H1 (cell line): ENCODE results near the gene TELO2. TPM values are rescaled to one million over a fixed set of nuclear protein-coding genes. Genes with fewer than 3 reads are reported as not detected.

Source experiments
- CTCF ChIA-PET: fragments of 300-600 bp; sonication (Branson Sonifier 250); formaldehyde crosslinking; loops from one replicate; lab custom pipeline; 2021; ENCODE audit not compliant: partially characterized antibody; lab: Charles Lee
- POLR2A ChIA-PET: fragments of 300-600 bp; sonication (Branson Sonifier 250); formaldehyde crosslinking; loops from one replicate; lab custom pipeline; 2021; ENCODE audit warnings: inconsistent platforms; ENCODE audit not compliant: partially characterized antibody; lab: Charles Lee
- DNase-seq, 2 experiments: peaks; one replicate each; pipeline versions ENCODE4 v3.0.0 to v3.0.0-alpha.2; 2010 to 2022; ENCODE audit warnings: low spot score in 2 of 2, low read depth in 1 of 2, mixed read lengths in 1 of 2
- FAIRE-seq: peaks from 2 replicates; lab custom pipeline; 2011; peaks lifted over from hg19 to GRCh38; lab: Jason Lieb, UNC
- H2AFZ ChIP-seq: 2 replicates; pipeline ENCODE4 v1.8.1; 2012; ENCODE audit warnings: low read length, inconsistent platforms
- H2AK5ac ChIP-seq: 2 replicates; pipeline ENCODE4 v1.6.1; 2013; ENCODE audit warnings: low read depth, low read length
- H2BK120ac ChIP-seq: replicated peaks from 2 replicates; pipeline ENCODE3; 2013; ENCODE audit warnings: low read depth, low read length, inconsistent platforms
- H2BK12ac ChIP-seq: 2 replicates; pipeline ENCODE4 v1.6.1; 2013; ENCODE audit warnings: low read depth, low read length
- H2BK15ac ChIP-seq: 2 replicates; pipeline ENCODE4 v1.6.1; 2013; ENCODE audit warnings: low read length
- H2BK20ac ChIP-seq: 2 replicates; pipeline ENCODE4 v1.6.1; 2013; ENCODE audit warnings: low read length
- H2BK5ac ChIP-seq: 2 replicates; pipeline ENCODE4 v1.6.1; 2013; ENCODE audit warnings: low read depth, low read length
- H3K14ac ChIP-seq: 2 replicates; pipeline ENCODE4 v1.6.1; 2013; ENCODE audit warnings: inconsistent platforms; ENCODE audit not compliant: insufficient read length
- H3K18ac ChIP-seq: 2 replicates; pipeline ENCODE4 v1.6.1; 2013; ENCODE audit warnings: low read length; ENCODE audit errors: extremely low read depth
- H3K23ac ChIP-seq: 2 replicates; pipeline ENCODE4 v1.6.1; 2013; ENCODE audit warnings: inconsistent platforms; ENCODE audit not compliant: insufficient read length
- H3K23me2 ChIP-seq: 2 replicates; pipeline ENCODE4 v1.6.1; 2013; ENCODE audit warnings: low read depth, low read length
- H3K27ac ChIP-seq: 2 replicates; pipeline ENCODE4 v1.6.1; 2011; ENCODE audit warnings: low read depth, low read length, inconsistent platforms
- H3K27me3 ChIP-seq, 4 experiments: replicated peaks in 1 of 4; 1 replicate in 1 of 4; 2 replicates in 3 of 4; pipeline versions ENCODE4 v1.6.1 to v1.8.1; 2011 to 2013; ENCODE audit warnings: low read length in 3 of 4, mild to moderate bottlenecking in 3 of 4, inconsistent platforms in 2 of 4, mixed read lengths in 2 of 4, moderate library complexity in 1 of 4; ENCODE audit not compliant: control insufficient read depth in 3 of 4, insufficient read depth in 3 of 4; ENCODE audit errors: extremely low read depth in 1 of 4
- H3K36me3 ChIP-seq, 4 experiments: 2 replicates each; pipeline versions ENCODE4 v1.6.1 to v1.8.1; 2011 to 2013; ENCODE audit warnings: mild to moderate bottlenecking in 4 of 4, low read length in 3 of 4, moderate library complexity in 2 of 4, control low read depth in 1 of 4, inconsistent platforms in 1 of 4; ENCODE audit not compliant: insufficient read depth in 4 of 4, control insufficient read depth in 2 of 4
- H3K4ac ChIP-seq: replicated peaks from 2 replicates; pipeline ENCODE3; 2013; ENCODE audit warnings: low read length, low read depth, mixed read lengths, inconsistent platforms; ENCODE audit not compliant: insufficient read length
- H3K4me1 ChIP-seq, 4 experiments: replicated peaks in 1 of 4; 1 replicate in 1 of 4; 2 replicates in 3 of 4; pipeline versions ENCODE4 v1.6.1 to v1.8.1; 2011 to 2013; ENCODE audit warnings: low read length in 3 of 4, inconsistent platforms in 2 of 4, mixed read lengths in 1 of 4; ENCODE audit not compliant: insufficient read depth in 4 of 4, control insufficient read depth in 3 of 4
- H3K4me2 ChIP-seq, 2 experiments: 2 replicates each; pipeline versions ENCODE4 v1.6.1 to v1.8.1; 2011 to 2013; ENCODE audit warnings: low read depth in 2 of 2, low read length in 2 of 2, control low read depth in 1 of 2, inconsistent platforms in 1 of 2, mild to moderate bottlenecking in 1 of 2; ENCODE audit not compliant: insufficient read depth in 1 of 2
- H3K4me3 ChIP-seq, 4 experiments: fragments of 200-600, 300-600 bp in 1 of 4; sonication (generic), shearing (Covaris generic), sonication (Bioruptor Twin) in 1 of 4; 2 replicates each; pipeline versions ENCODE4 v1.5.1 to v1.8.1; 2011 to 2016; ENCODE audit warnings: low read length in 4 of 4, low read depth in 3 of 4, control low read depth in 2 of 4, inconsistent platforms in 2 of 4, mild to moderate bottlenecking in 2 of 4, mixed read lengths in 1 of 4, moderate library complexity in 1 of 4; ENCODE audit not compliant: insufficient read depth in 2 of 4; ENCODE audit errors: extremely low read depth in 1 of 4
- H3K56ac ChIP-seq: replicated peaks from 2 replicates; pipeline ENCODE3; 2013; ENCODE audit warnings: low read depth, mild to moderate bottlenecking, mixed read lengths, low read length, inconsistent platforms; ENCODE audit not compliant: insufficient read length
- H3K79me1 ChIP-seq: 2 replicates; pipeline ENCODE4 v1.6.1; 2013; ENCODE audit warnings: low read depth, low read length, control low read depth
- H3K79me2 ChIP-seq, 2 experiments: 2 replicates each; pipeline versions ENCODE4 v1.6.1 to v1.8.1; 2012 to 2013; ENCODE audit warnings: low read length in 2 of 2, mild to moderate bottlenecking in 2 of 2, inconsistent platforms in 1 of 2; ENCODE audit not compliant: insufficient read depth in 2 of 2, control insufficient read depth in 1 of 2
- H3K9ac ChIP-seq, 4 experiments: replicated peaks in 1 of 4; 1 replicate in 1 of 4; 2 replicates in 3 of 4; pipeline versions ENCODE4 v1.6.1 to v1.8.1; 2011 to 2013; ENCODE audit warnings: low read depth in 3 of 4, low read length in 3 of 4, control low read depth in 2 of 4, mild to moderate bottlenecking in 2 of 4, moderate library complexity in 2 of 4, inconsistent platforms in 1 of 4; ENCODE audit errors: extremely low read depth in 1 of 4
- H3K9me3 ChIP-seq, 2 experiments: 2 replicates each; pipeline versions ENCODE4 v1.6.1 to v1.8.1; 2012 to 2013; ENCODE audit warnings: mild to moderate bottlenecking in 2 of 2, moderate library complexity in 2 of 2, control low read depth in 1 of 2, inconsistent platforms in 1 of 2, low read depth in 1 of 2, low read length in 1 of 2, mixed read lengths in 1 of 2; ENCODE audit not compliant: insufficient read depth in 2 of 2
- H4K20me1 ChIP-seq, 2 experiments: replicated peaks in 1 of 2; 2 replicates each; pipeline versions ENCODE3 to v1.8.1; 2011 to 2013; ENCODE audit warnings: inconsistent platforms in 2 of 2, low read length in 2 of 2, mild to moderate bottlenecking in 1 of 2; ENCODE audit not compliant: insufficient read depth in 2 of 2, control insufficient read depth in 1 of 2
- H4K5ac ChIP-seq: 2 replicates; pipeline ENCODE4 v1.6.1; 2013; ENCODE audit warnings: low read length, low read depth, mixed read lengths, inconsistent platforms; ENCODE audit not compliant: insufficient read length
- H4K8ac ChIP-seq: 2 replicates; pipeline ENCODE4 v1.8.0; 2013; ENCODE audit warnings: mild to moderate bottlenecking, moderate library complexity, low read length, inconsistent platforms; ENCODE audit not compliant: insufficient read depth; ENCODE audit errors: extremely low read depth
- H4K91ac ChIP-seq: replicated peaks from 2 replicates; pipeline ENCODE3; 2013; ENCODE audit warnings: low read length, mixed read lengths, inconsistent platforms; ENCODE audit not compliant: insufficient read length
- EGR1 ChIP-seq: IDR thresholded peaks from 2 replicates; pipeline ENCODE4 v1.6.1; 2011; ENCODE audit warnings: low read depth, low read length, borderline replicate concordance
- SP2 ChIP-seq: IDR thresholded peaks from 2 replicates; pipeline ENCODE4 v1.6.1; 2012; ENCODE audit warnings: mild to moderate bottlenecking, low read length, inconsistent platforms
- TAF7 ChIP-seq: optimal IDR thresholded peaks from 2 replicates; pipeline ENCODE3; 2011; ENCODE audit warnings: low read depth, mild to moderate bottlenecking, inconsistent platforms, low read length, moderate library complexity, borderline replicate concordance
- TBP ChIP-seq: IDR thresholded peaks from 2 replicates; pipeline ENCODE4 v1.6.1; 2011; ENCODE audit warnings: low read depth, low read length, improper control_type of control experiment
- WGBS, 2 experiments: shearing (Covaris generic) in 1 of 2; methylation state at CpG; one replicate each; pipeline versions ENCODE4 v1.1.6 to v1.1.7; 2013 to 2015; ENCODE audit warnings: low lambda C conversion rate in 2 of 2, mixed read lengths in 2 of 2, inconsistent platforms in 1 of 2, low coverage in 1 of 2, missing lambda C conversion rate in 1 of 2; ENCODE audit not compliant: insufficient replicate concordance in 2 of 2, insufficient coverage in 1 of 2, insufficient read length in 1 of 2; ENCODE audit errors: extremely low coverage in 1 of 2, missing lambda C conversion rate in 1 of 2; 5-methylcytosine and 5-hydroxymethylcytosine counted together
- polyA plus RNA-seq, 7 experiments: library from polyadenylated mRNA; depleted of rRNA in 3 of 7; stranded (reverse) in 5 of 7; unstranded in 2 of 7; fragments of >200 nt in 5 of 7; fragments of 200-250 nt in 2 of 7; gene quantifications; 1 replicate in 5 of 7; 2 replicates in 1 of 7; 4 replicates in 1 of 7; pipeline versions ENCODE4 v1.2.1 to v1.2.3, GENCODE V29; 2011 to 2013; ENCODE audit warnings: missing spikeins in 2 of 7, mixed read lengths in 2 of 7
- total RNA-seq: library from RNA; stranded (reverse); fragmentation: NEBNext Ultra II Directional; extraction: Animal tissue kit (Norgen Biotek cat#: 25700); gene quantifications from 2 replicates; pipeline ENCODE4 v1.2.1, GENCODE V29; 2021

TELO2 gene
- total and polyA plus RNA-seq, 2 of the 8 experiments (the other 6 are each of a cell fraction or from before 2014, with no cell fraction given) = 39.3 to 64.8 TPM

DNA sequence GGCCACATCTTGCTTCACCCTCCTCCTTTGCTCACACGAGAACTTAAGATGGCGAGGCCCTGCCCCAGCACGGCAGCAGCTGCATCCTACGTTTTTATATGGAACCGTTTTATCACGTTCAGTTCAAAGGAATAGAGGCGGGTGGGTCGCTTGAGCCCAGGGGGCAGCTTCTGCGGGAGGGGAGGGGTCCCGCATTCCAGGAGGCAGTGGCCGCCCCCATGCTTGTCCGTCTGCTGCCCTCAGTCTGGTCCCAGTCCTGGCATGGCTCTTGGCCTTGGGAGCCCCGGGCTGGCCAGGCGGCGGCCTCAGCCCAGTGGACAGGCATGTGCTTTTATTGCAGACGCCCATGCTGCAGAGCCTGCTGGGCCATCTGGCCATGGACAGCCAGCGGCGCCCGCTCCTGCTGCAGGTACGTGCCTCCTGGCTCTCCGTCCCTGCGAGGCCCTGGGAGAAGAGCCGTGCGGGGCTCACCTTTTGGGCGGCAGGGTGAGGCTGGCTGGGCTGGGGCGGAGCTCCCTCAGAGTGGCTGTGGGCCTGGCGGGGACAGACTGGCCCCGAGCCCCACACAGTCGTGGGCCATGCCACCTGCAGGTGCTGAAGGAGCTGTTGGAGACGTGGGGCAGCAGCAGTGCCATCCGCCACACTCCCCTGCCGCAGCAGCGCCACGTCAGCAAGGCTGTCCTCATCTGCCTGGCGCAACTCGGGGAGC lies 6.8 kb downstream of the TELO2 start:
- H3K56ac ChIP-seq = no peak overlapping the region
- no peaks in the 10 kb centered on the region for H3K23me2 ChIP-seq
- FAIRE-seq (no peak), DNase-seq (no peak)
- no peak overlapping the region for H3K4me2 ChIP-seq
- H3K36me3 ChIP-seq = peaks cover 14 to 77% (median 35%) of the 10 kb centered on the region in 4 experiments
- ChIA-PET POLR2A (interaction anchor here (16.8 kb wide), 1 partner anchor 11 kb away, joined by 175 read pairs; no protein-coding TSS in a partner anchor), CTCF (no interaction called here)
- H3K27me3 ChIP-seq = no peaks in the 10 kb centered on the region
- no peak overlapping the region for H2BK12ac ChIP-seq
- H4K5ac ChIP-seq = no peak overlapping the region
- no peak overlapping the region for H2BK120ac ChIP-seq
- H2BK20ac ChIP-seq = no peak overlapping the region
- 91% methylated on average over 34 of the region's 36 CpGs; no CpG with 5 or more reads in 1 of the 2 experiments for WGBS, 2 experiments
- H3K14ac ChIP-seq = no peak overlapping the region
- H3K18ac ChIP-seq = no peak overlapping the region
- no peak overlapping the region for H3K9ac ChIP-seq
- H2AK5ac ChIP-seq = no peak overlapping the region
- H2AFZ ChIP-seq = no peak overlapping the region
- no peak overlapping the region for H4K91ac ChIP-seq
- H3K4me1 ChIP-seq = no peaks in the 10 kb centered on the region
- no peak overlapping the region for H3K4ac ChIP-seq
- H2BK5ac ChIP-seq = no peak overlapping the region
- no peak overlapping the region for H3K23ac ChIP-seq
- H3K27ac ChIP-seq = no peak overlapping the region
- no peak overlapping the region for H3K4me3 ChIP-seq
- H4K8ac ChIP-seq = no peak overlapping the region
- H3K79me2 ChIP-seq = peaks cover 0 to 1% of the 10 kb centered on the region in 2 experiments; a peak in 1 of 4 replicates
- no peak overlapping the region for H2BK15ac ChIP-seq
- H4K20me1 ChIP-seq = peaks cover 2 to 7% of the 10 kb centered on the region in 2 experiments
- no peaks in the 10 kb centered on the region for H3K9me3 ChIP-seq
- no peaks in the 10 kb centered on the region; the same call in 1 of the 2 replicates for H3K79me1 ChIP-seq
- TF ChIP-seq TAF7 = no peak
- no peak for TF ChIP-seq SP2
- TF ChIP-seq TBP = no peak
- TF ChIP-seq EGR1 = no peak
- TF ChIP-seq, all 59 proteins: peak for 0
